SK-N-SH treated with all-trans-retinoic acid at 6 μM for 48 hours (cell line): ENCODE measurements around the gene LARGE1.

ENCODE experiments used
- RARB ChIP-seq: fragments of 250-450 bp; sonication (Bioruptor Pico); IDR thresholded peaks from 2 replicates; pipeline ENCODE4 v1.8.0; 2021; ENCODE audit warnings: mild to moderate bottlenecking, moderate library complexity
- SNAI2 ChIP-seq: fragments of 250-450 bp; sonication (Bioruptor Pico); IDR thresholded peaks from 2 replicates; pipeline ENCODE4 v1.5.0; 2020; ENCODE audit warnings: mild to moderate bottlenecking, moderate library complexity

- TF ChIP-seq SNAI2 (CRISPR knock-in tag) = no peak
- TF ChIP-seq RARB (CRISPR knock-in tag) = no peak
These were observed 239.6 kb downstream of the LARGE1 start for GRCh38 chr22:33680632-33681031.
